Kidney (tissue), 14 donors: ENCODE measurements around the gene TUFM. TPM values are rescaled to one million over a fixed set of nuclear protein-coding genes. Genes with fewer than 3 reads are reported as not detected.
A peak's percentile ranks its signal among the peaks of the same experiment; 100 is the strongest.

Experiments used
- DNase-seq, 5 donors: peaks; one replicate each; pipeline ENCODE4 v3.0.0-alpha.2; 2013 to 2020
- FAIRE-seq: peaks from 2 replicates; lab custom pipeline; 2012; peaks lifted over from hg19 to GRCh38; lab: Jason Lieb, UNC
- H3K27ac ChIP-seq, 2 donors: one replicate each; pipeline ENCODE4 v1.7.0; 2013; ENCODE audit warnings: low read depth in 2 of 2, low read length in 2 of 2, inconsistent platforms in 1 of 2
- H3K27me3 ChIP-seq: one replicate; pipeline ENCODE4 v1.7.1; 2013; ENCODE audit warnings: low read length, inconsistent platforms; ENCODE audit not compliant: control insufficient read depth, insufficient read depth
- H3K36me3 ChIP-seq, 3 donors: one replicate each; pipeline versions ENCODE4 v1.7.0 to v1.7.1; 2013; ENCODE audit warnings: low read length in 3 of 3, control low read depth in 1 of 3, inconsistent platforms in 1 of 3; ENCODE audit not compliant: insufficient read depth in 3 of 3, control insufficient read depth in 2 of 3
- H3K4me1 ChIP-seq, 3 donors: one replicate each; pipeline versions ENCODE4 v1.7.0 to v1.7.1; 2013; ENCODE audit warnings: low read length in 3 of 3, inconsistent platforms in 1 of 3, low read depth in 1 of 3; ENCODE audit not compliant: control insufficient read depth in 2 of 3, insufficient read depth in 2 of 3
- H3K4me3 ChIP-seq, 3 donors: one replicate each; pipeline versions ENCODE4 v1.7.0 to v1.8.1; 2013; ENCODE audit warnings: low read length in 3 of 3, control low read depth in 1 of 3, inconsistent platforms in 1 of 3
- H3K9ac ChIP-seq, 3 donors: one replicate each; pipeline versions ENCODE4 v1.7.0 to v1.7.1; 2013; ENCODE audit warnings: low read length in 3 of 3, control low read depth in 1 of 3, inconsistent platforms in 1 of 3
- H3K9me3 ChIP-seq, 3 donors: one replicate each; pipeline versions ENCODE4 v1.7.0 to v1.7.1; 2013; ENCODE audit warnings: low read length in 3 of 3, control low read depth in 1 of 3, inconsistent platforms in 1 of 3; ENCODE audit not compliant: control insufficient read depth in 2 of 3, insufficient read depth in 1 of 3
- intact Hi-C: fragments of 100-400 bp; cut with DNase I; formaldehyde crosslinking; loops from one replicate; pipeline ENCODE4 v1.11.1; 2022
- polyA plus RNA-seq: library from polyadenylated mRNA; stranded (reverse); fragments of 350-450 nt; fragmentation: Illumina TruSeq; extraction: RNeasy Lipid Tissue Mini Kit (QIAGEN cat#74804); gene quantifications from one replicate; pipeline ENCODE4 v1.2.3, GENCODE V29; 2014; ENCODE audit warnings: low read depth, low replicate concordance; ENCODE audit not compliant: insufficient read depth
- total RNA-seq: library from RNA; stranded (reverse); fragmentation: NEBNext Ultra II Directional; extraction: Animal tissue kit (Norgen Biotek cat#: 25700); gene quantifications from one replicate; pipeline ENCODE4 v1.2.1, GENCODE V29; 2021
- TF ChIP-seq, protein P1 (sequence below): IDR thresholded peaks from 3 replicates; pipeline ENCODE4 v1.5.1; 2012; ENCODE audit warnings: mild to moderate bottlenecking, moderate library complexity, borderline replicate concordance; ENCODE audit not compliant: insufficient read depth; ENCODE audit errors: extremely low read depth
- donor health status: control.
- donor health status: control.
- donor health status: control.
- donor health status: control.
- donor health status: control.
- donor health status: DM: yes; HTN: yes; CAD: no.
- donor health status: Normal renal cell carcinoma (clear cell type).

TUFM gene
- total and polyA plus RNA-seq, 2 donors from 2014 or later = 146 to 443 TPM

DNA sequence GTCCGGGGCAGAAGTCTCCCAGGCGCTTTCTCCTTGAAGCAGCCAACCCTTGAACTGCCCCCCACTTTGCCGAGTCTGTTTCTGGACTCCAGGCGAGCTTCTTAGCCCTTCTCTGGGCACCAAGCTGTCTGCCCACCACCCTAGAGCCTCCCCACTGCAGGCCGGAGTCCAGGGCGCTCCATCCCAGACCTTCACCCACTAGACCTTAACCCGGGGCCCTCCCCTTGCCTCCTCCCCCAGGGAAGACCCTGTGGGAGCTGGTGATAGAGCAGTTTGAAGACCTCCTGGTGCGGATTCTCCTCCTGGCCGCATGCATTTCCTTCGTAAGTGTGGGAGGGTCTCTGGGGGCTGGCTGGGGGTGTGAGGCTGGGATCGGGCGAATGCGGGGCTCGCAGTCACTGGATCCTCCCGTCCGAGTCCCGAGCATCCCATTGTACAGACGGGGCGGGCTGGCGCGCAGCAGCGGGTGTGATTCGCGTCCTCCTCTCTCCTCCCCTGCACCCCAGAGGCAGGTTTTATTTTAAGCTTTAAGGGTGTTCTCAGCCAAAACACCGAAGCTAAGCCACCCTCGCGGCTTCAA lies 33.2 kb upstream of the TUFM start:
- Histone ChIP-seq H3K4me3 (peak overlapping the region; percentile 64 to 70 (median 65)), H3K9ac (peak overlapping the region in 2 of 3 donors; percentile 38 to 54), H3K27me3 (no peaks in the 10 kb centered on the region), H3K27ac (no peak overlapping the region), H3K4me1 (peaks cover 0 to 11% (median 3%) of the 10 kb centered on the region in 3 donors), H3K9me3 (no peaks in the 10 kb centered on the region), H3K36me3 (no peaks in the 10 kb centered on the region)
- FAIRE-seq = no peak
- intact Hi-C loops = no loop called here
- TF ChIP-seq, protein P1, sequence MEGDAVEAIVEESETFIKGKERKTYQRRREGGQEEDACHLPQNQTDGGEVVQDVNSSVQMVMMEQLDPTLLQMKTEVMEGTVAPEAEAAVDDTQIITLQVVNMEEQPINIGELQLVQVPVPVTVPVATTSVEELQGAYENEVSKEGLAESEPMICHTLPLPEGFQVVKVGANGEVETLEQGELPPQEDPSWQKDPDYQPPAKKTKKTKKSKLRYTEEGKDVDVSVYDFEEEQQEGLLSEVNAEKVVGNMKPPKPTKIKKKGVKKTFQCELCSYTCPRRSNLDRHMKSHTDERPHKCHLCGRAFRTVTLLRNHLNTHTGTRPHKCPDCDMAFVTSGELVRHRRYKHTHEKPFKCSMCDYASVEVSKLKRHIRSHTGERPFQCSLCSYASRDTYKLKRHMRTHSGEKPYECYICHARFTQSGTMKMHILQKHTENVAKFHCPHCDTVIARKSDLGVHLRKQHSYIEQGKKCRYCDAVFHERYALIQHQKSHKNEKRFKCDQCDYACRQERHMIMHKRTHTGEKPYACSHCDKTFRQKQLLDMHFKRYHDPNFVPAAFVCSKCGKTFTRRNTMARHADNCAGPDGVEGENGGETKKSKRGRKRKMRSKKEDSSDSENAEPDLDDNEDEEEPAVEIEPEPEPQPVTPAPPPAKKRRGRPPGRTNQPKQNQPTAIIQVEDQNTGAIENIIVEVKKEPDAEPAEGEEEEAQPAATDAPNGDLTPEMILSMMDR = no peak
- peak in 1 of 5 donors; percentile 68 for DNase-seq

DNA sequence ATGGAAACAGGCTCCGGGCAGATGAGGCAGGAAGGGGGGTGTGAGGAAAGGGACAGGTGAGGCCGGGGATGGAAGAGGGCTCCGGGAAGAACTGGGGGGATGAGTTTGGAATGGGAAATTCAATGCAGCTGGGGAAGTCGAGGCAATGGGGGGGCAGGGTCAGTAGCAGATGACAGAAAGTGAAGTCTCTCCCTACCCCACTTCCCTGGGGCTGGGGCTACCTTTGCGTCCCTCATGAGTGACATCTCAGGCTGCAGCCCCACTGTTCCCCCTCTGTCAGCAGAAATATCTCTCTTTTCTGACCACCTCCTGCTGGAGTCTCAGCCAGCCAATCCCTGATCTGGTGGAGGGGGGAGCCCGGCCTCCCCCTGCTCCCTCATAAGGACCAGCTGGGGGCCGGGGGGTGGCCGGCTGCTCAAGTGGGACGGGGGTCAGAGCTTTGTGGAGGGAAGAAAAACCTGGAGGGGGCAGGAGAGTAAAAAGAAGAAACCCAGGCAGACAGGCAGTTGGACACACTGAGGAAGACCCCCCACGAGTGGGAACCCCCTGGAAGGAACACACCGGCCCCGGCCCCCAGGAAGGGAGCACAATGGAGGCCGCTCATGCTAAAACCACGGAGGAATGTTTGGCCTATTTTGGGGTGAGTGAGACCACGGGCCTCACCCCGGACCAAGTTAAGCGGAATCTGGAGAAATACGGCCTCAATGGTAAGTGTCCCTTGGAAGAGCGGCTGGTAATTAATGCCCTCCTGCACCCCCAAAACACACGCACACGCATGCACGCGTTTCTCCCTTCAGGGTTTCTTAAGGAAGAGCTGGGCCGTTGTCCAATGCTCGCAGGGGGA lies 32.2 kb upstream of the TUFM start, which contains the start of gene ATP2A1:
Gene ATP2A1, plus strand, starts transcription at position 406 of the 844 bp plus-strand sequence. Its CDS starts 184 bp downstream, at position 590.
- DNase-seq (no peak), FAIRE-seq (no peak)
- H3K27me3 ChIP-seq = no peaks in the 10 kb centered on the region
- peak within 1 kb of the TSS in 1 of 3 donors; percentile 38 for H3K9ac ChIP-seq
- no peaks in the 10 kb centered on the region for H3K9me3 ChIP-seq
- no peaks in the 10 kb centered on the region for H3K36me3 ChIP-seq
- no peak within 1 kb of the TSS for H3K27ac ChIP-seq
- intact Hi-C loops = no loop called here
- H3K4me1 ChIP-seq = peaks cover 0 to 11% (median 3%) of the 10 kb centered on the region in 3 donors
- TF ChIP-seq, protein P1 = no peak
- H3K4me3 ChIP-seq = peak within 1 kb of the TSS; percentile 64 to 70 (median 65)

DNA sequence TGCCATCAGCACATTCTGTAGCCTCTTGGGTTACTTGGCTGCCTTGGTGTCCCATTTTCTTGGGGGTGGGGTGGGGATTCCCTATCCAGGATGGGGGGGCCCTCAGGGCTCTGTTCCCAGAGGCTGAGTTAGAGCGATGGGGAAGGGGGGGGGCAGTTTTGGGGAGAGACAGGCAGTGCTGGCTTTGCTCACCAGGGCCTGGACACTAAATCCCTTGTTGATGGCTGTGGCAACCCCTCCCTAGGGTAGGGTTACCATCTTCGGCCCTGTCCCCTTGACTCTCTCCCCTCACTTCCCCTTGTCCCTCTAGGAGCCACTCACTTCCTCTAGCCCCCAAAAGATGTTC lies 31.5 kb upstream of the TUFM start:
- Histone ChIP-seq H3K9ac (no peak overlapping the region), H3K4me1 (peaks cover 0 to 11% (median 3%) of the 10 kb centered on the region in 3 donors), H3K4me3 (no peak overlapping the region), H3K36me3 (no peaks in the 10 kb centered on the region), H3K9me3 (no peaks in the 10 kb centered on the region), H3K27me3 (no peaks in the 10 kb centered on the region), H3K27ac (no peak overlapping the region)
- no peak for FAIRE-seq
- intact Hi-C loops = no loop called here
- TF ChIP-seq, protein P1 = no peak
- no peak for DNase-seq
